ENCODE data around the gene HINT1.
A peak's percentile ranks its signal among the peaks of the same experiment; 100 is the strongest.

HINT1 gene

DNA sequence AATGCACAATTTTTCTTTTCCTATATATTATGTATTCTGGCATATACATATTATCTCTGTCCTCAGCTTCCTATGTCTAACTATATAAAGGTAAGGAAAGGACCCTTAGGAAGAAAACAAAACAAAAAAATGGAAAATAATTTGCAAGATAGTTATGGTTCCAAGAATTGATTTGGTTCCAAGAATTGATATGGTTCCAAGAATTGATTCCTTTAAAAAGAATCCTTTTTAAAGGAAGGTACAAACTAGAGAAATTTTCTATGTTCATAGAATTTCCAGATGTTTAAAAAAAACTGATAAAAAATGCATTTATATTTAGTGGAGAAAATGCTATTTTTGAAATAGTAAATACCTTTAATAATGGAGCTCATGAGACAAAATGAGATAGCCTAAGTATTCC lies 17.8 kb upstream of the HINT1 start:
- Histone ChIP-seq H3K4me2 (ENCODE audit: low read depth, low read length) (no peak overlapping the region), H3K4me1 (ENCODE audit: low read length) (no peaks in the 10 kb centered on the region), H3K36me3 (replicated peaks; ENCODE audit: insufficient read depth, low read length) (no peaks in the 10 kb centered on the region), H4K20me1 (ENCODE audit: insufficient read depth, low read length) (no peaks in the 10 kb centered on the region), H3K79me2 (ENCODE audit: low read length) (peaks cover 7% of the 10 kb centered on the region), H3K4me3 (ENCODE audit: low read length) (no peak overlapping the region), H3F3A (ENCODE audit: insufficient read depth, low read length) (no peaks in the 10 kb centered on the region), H2AFZ (ENCODE audit: low read length) (no peak overlapping the region), H3K27me3 (replicated peaks; ENCODE audit: insufficient read depth, low read length) (no peaks in the 10 kb centered on the region), H3K9ac (ENCODE audit: low read length) (no peak overlapping the region), H3K27ac (ENCODE audit: low read length) (no peak overlapping the region), H3K9me3 (replicated peaks; ENCODE audit: insufficient read depth, low read length) (no peaks in the 10 kb centered on the region), H3K9me2 (replicated peaks; ENCODE audit: insufficient read depth, low read length) (no peaks in the 10 kb centered on the region)
- no peak for DNase-seq
- TF ChIP-seq EZH2 (optimal IDR thresholded peaks at IDR 0.05; ENCODE audit: low read depth, low read length) (no peak), CTCF (IDR thresholded peaks at IDR 0.05; ENCODE audit: low read length) (no peak), EZH2phosphoT487 (IDR thresholded peaks at IDR 0.05; ENCODE audit: low read length) (no peak)

GRCh38 chr5:131180407-131180806 lies 15.4 kb upstream of the HINT1 start:
- Histone ChIP-seq H3K4me1 (ENCODE audit: low read length) (no peaks in the 10 kb centered on the region), H3K9ac (ENCODE audit: low read length) (no peak overlapping the region), H2AFZ (ENCODE audit: low read length) (no peak overlapping the region), H4K20me1 (ENCODE audit: insufficient read depth, low read length) (no peaks in the 10 kb centered on the region), H3K36me3 (replicated peaks; ENCODE audit: insufficient read depth, low read length) (no peaks in the 10 kb centered on the region), H3K4me2 (ENCODE audit: low read depth, low read length) (no peak overlapping the region), H3K27ac (ENCODE audit: low read length) (no peak overlapping the region), H3K9me3 (replicated peaks; ENCODE audit: insufficient read depth, low read length) (no peaks in the 10 kb centered on the region), H3F3A (ENCODE audit: insufficient read depth, low read length) (no peaks in the 10 kb centered on the region), H3K9me2 (replicated peaks; ENCODE audit: insufficient read depth, low read length) (no peaks in the 10 kb centered on the region), H3K4me3 (ENCODE audit: low read length) (no peak overlapping the region), H3K27me3 (replicated peaks; ENCODE audit: insufficient read depth, low read length) (no peaks in the 10 kb centered on the region), H3K79me2 (ENCODE audit: low read length) (peaks cover 9% of the 10 kb centered on the region)
- TF ChIP-seq CTCF (IDR thresholded peaks at IDR 0.05; ENCODE audit: low read length) (no peak), EZH2 (optimal IDR thresholded peaks at IDR 0.05; ENCODE audit: low read depth, low read length) (no peak), EZH2phosphoT487 (IDR thresholded peaks at IDR 0.05; ENCODE audit: low read length) (no peak)
- DNase-seq = no peak

DNA sequence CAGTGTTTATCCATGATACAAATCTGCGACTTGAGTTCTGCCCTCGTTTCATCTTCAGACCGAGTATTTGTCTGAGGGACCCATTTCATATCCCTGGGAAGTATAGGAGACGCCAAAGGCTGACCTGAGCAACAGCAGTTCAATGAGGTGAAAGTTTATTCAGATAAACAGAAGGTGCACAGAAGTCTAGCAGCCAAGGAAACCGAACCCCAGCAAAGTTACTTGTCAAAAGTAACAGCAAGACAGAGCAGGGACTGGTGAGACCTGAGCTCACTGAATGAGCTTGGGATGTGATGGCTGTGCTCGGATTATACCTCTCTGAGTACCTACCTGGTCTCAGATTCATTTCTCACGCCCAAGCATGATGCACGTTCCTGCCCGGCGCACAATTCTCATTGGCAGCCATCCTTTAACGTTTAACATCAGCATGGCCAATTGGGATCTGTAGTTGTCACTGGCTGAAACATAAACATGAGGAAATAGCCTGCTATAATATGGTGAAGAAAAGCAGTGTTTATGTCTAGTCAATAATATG lies 6.3 kb upstream of the HINT1 start:
- Histone ChIP-seq H4K20me1 (ENCODE audit: insufficient read depth, low read length) (no peaks in the 10 kb centered on the region), H3K27ac (ENCODE audit: low read length) (peak overlapping the region; percentile 52; the same call in 1 of the 2 replicates), H3K4me2 (ENCODE audit: low read depth, low read length) (peak overlapping the region; percentile 92), H2AFZ (ENCODE audit: low read length) (peak overlapping the region; percentile 72), H3K9ac (ENCODE audit: low read length) (peak overlapping the region; percentile 60), H3K9me3 (replicated peaks; ENCODE audit: insufficient read depth, low read length) (no peaks in the 10 kb centered on the region), H3K4me1 (ENCODE audit: low read length) (peaks cover 9% of the 10 kb centered on the region), H3F3A (ENCODE audit: insufficient read depth, low read length) (peaks cover 10% of the 10 kb centered on the region), H3K27me3 (replicated peaks; ENCODE audit: insufficient read depth, low read length) (no peaks in the 10 kb centered on the region), H3K36me3 (replicated peaks; ENCODE audit: insufficient read depth, low read length) (no peaks in the 10 kb centered on the region), H3K9me2 (replicated peaks; ENCODE audit: insufficient read depth, low read length) (no peaks in the 10 kb centered on the region), H3K79me2 (ENCODE audit: low read length) (peaks cover 21% of the 10 kb centered on the region), H3K4me3 (ENCODE audit: low read length) (peak overlapping the region; percentile 71)
- DNase-seq = peak; percentile 44
- TF ChIP-seq EZH2phosphoT487 (IDR thresholded peaks at IDR 0.05; ENCODE audit: low read length) (no peak), EZH2 (optimal IDR thresholded peaks at IDR 0.05; ENCODE audit: low read depth, low read length) (no peak), CTCF (IDR thresholded peaks at IDR 0.05; ENCODE audit: low read length) (no peak)
